IMR-90 (cell line): ENCODE data around the gene HUNK. TPM values are rescaled to one million over a fixed set of nuclear protein-coding genes. Genes with fewer than 3 reads are reported as not detected.

Source experiments
- ATAC-seq: fragments of 200-7000 bp; cut with Tn5 transposase; 2 replicates; pipeline ENCODE4 v1.9.1; 2020; ENCODE audit warnings: low read depth, mild to moderate bottlenecking, moderate library complexity
- BruUV-seq: library from RNA; stranded (reverse); fragments of 400-500 nt; replicated peaks from 2 replicates; lab custom pipeline; 2021; lab: Mats Ljungman, UMichigan
- CTCF ChIA-PET: fragments of 300-600 bp; formaldehyde crosslinking; extraction: SDS; loops from one replicate; lab custom pipeline; 2021; ENCODE audit warnings: antibody characterized with exemption; lab: Yijun Ruan, JAX
- POLR2A ChIA-PET: fragments of 300-600 bp; sonication (Branson Sonifier 250); formaldehyde crosslinking; loops from one replicate; lab custom pipeline; 2022; ENCODE audit warnings: antibody characterized with exemption; ENCODE audit not compliant: unreplicated experiment; lab: Charles Lee
- DNase-seq: peaks from one replicate; pipeline ENCODE4 v3.0.0; 2013
- H2AFZ ChIP-seq: replicated peaks from 2 replicates; pipeline ENCODE3; 2013; ENCODE audit warnings: low read length, mild to moderate bottlenecking; ENCODE audit not compliant: poor library complexity
- H2AK5ac ChIP-seq: 2 replicates; pipeline ENCODE4 v1.6.1; 2013; ENCODE audit warnings: low read depth, low read length, inconsistent platforms
- H2AK9ac ChIP-seq: replicated peaks from 2 replicates; pipeline ENCODE3; 2013; ENCODE audit warnings: mild to moderate bottlenecking, low read depth, low read length, moderate library complexity; ENCODE audit not compliant: poor library complexity
- H2BK120ac ChIP-seq: 2 replicates; pipeline ENCODE4 v1.6.1; 2013; ENCODE audit warnings: low read depth, low read length, inconsistent platforms
- H2BK15ac ChIP-seq: 3 replicates; pipeline ENCODE4 v1.6.1; 2013; ENCODE audit warnings: low read depth, low read length, inconsistent platforms
- H2BK20ac ChIP-seq: 2 replicates; pipeline ENCODE4 v1.6.1; 2013; ENCODE audit warnings: low read depth, mild to moderate bottlenecking, inconsistent platforms, low read length, moderate library complexity
- H2BK5ac ChIP-seq: 2 replicates; pipeline ENCODE4 v1.6.1; 2013; ENCODE audit warnings: mild to moderate bottlenecking, low read depth, low read length, inconsistent platforms; ENCODE audit not compliant: poor library complexity, severe bottlenecking
- H3K14ac ChIP-seq: replicated peaks from 2 replicates; pipeline ENCODE4 v1.6.1; 2013; ENCODE audit warnings: low read depth, low read length, inconsistent platforms
- H3K18ac ChIP-seq: 2 replicates; pipeline ENCODE4 v1.6.1; 2013; ENCODE audit warnings: low read depth, low read length, control low read depth
- H3K23ac ChIP-seq: 2 replicates; pipeline ENCODE4 v1.6.1; 2013; ENCODE audit warnings: low read depth, low read length, inconsistent platforms
- H3K27ac ChIP-seq: 2 replicates; pipeline ENCODE4 v1.5.1; 2013; ENCODE audit warnings: mild to moderate bottlenecking, control low read depth, low read length; ENCODE audit not compliant: insufficient read depth
- H3K27me3 ChIP-seq: 2 replicates; pipeline ENCODE4 v1.6.1; 2013; ENCODE audit warnings: low read length; ENCODE audit not compliant: control insufficient read depth, insufficient read depth
- H3K36me3 ChIP-seq: 2 replicates; pipeline ENCODE4 v1.6.1; 2013; ENCODE audit warnings: low read length, mixed read lengths; ENCODE audit not compliant: control insufficient read depth, insufficient read depth
- H3K4ac ChIP-seq: 2 replicates; pipeline ENCODE4 v1.6.1; 2013; ENCODE audit warnings: low read depth, low read length, inconsistent platforms
- H3K4me1 ChIP-seq: 2 replicates; pipeline ENCODE4 v1.6.1; 2013; ENCODE audit warnings: low read length, mixed read lengths; ENCODE audit not compliant: control insufficient read depth, insufficient read depth
- H3K4me2 ChIP-seq: 2 replicates; pipeline ENCODE4 v1.6.1; 2013; ENCODE audit warnings: low read depth, mild to moderate bottlenecking, control low read depth, low read length, moderate library complexity
- H3K4me3 ChIP-seq: 2 replicates; pipeline ENCODE4 v1.5.1; 2013; ENCODE audit warnings: low read depth, mild to moderate bottlenecking, control low read depth, low read length, moderate library complexity; ENCODE audit not compliant: insufficient read depth
- H3K56ac ChIP-seq: 2 replicates; pipeline ENCODE4 v1.6.1; 2013; ENCODE audit warnings: low read length, inconsistent platforms; ENCODE audit not compliant: insufficient read depth; ENCODE audit errors: extremely low read depth
- H3K79me1 ChIP-seq, 2 experiments: 2 replicates each; pipeline ENCODE4 v1.6.1; 2013; ENCODE audit warnings: low read length in 2 of 2, inconsistent platforms in 1 of 2, low read depth in 1 of 2
- H3K9ac ChIP-seq: 2 replicates; pipeline ENCODE4 v1.6.1; 2013; ENCODE audit warnings: low read depth, low read length, control low read depth
- H3K9me1 ChIP-seq: 2 replicates; pipeline ENCODE4 v1.6.1; 2013; ENCODE audit warnings: low read length, inconsistent platforms; ENCODE audit not compliant: insufficient read depth
- H3K9me3 ChIP-seq: 2 replicates; pipeline ENCODE4 v1.6.1; 2013; ENCODE audit warnings: low read length; ENCODE audit not compliant: control insufficient read depth, insufficient read depth
- H4K20me1 ChIP-seq: 2 replicates; pipeline ENCODE4 v1.6.1; 2013; ENCODE audit warnings: low read length, inconsistent platforms; ENCODE audit not compliant: insufficient read depth
- H4K5ac ChIP-seq: 2 replicates; pipeline ENCODE4 v1.6.1; 2013; ENCODE audit warnings: mild to moderate bottlenecking, low read depth, low read length, control low read depth
- H4K8ac ChIP-seq, 2 experiments: 2 replicates each; pipeline ENCODE4 v1.6.1; 2013; ENCODE audit warnings: low read depth in 2 of 2, low read length in 2 of 2, control low read depth in 1 of 2, inconsistent platforms in 1 of 2
- H4K91ac ChIP-seq: 2 replicates; pipeline ENCODE4 v1.6.1; 2013; ENCODE audit warnings: low read depth, low read length, inconsistent platforms; ENCODE audit not compliant: insufficient read depth
- CEBPB ChIP-seq: IDR thresholded peaks from 2 replicates; pipeline ENCODE4 v1.6.1; 2012; ENCODE audit warnings: low read depth, low read length, improper control_type of control experiment
- FOS ChIP-seq: fragments of 150-350 bp; IDR thresholded peaks from 2 replicates; pipeline ENCODE4 v1.6.1; 2016; ENCODE audit warnings: low read depth, low read length
- SMC3 ChIP-seq: fragments of 150-350 bp; IDR thresholded peaks from 2 replicates; pipeline ENCODE4 v1.6.1; 2016; ENCODE audit warnings: low read depth, mild to moderate bottlenecking, antibody characterized with exemption, low read length, moderate library complexity
- WGBS, 2 experiments: methylation state at CpG; one replicate each; pipeline versions ENCODE4 v1.1.5 to v1.1.7; 2013; ENCODE audit warnings: missing lambda C conversion rate in 2 of 2; ENCODE audit not compliant: insufficient read length in 1 of 2; ENCODE audit errors: extremely low coverage in 2 of 2; 5-methylcytosine and 5-hydroxymethylcytosine counted together
- dilution Hi-C: fragments of 300-500 bp; cut with HindIII; formaldehyde crosslinking; loops from one replicate; pipeline ENCODE4 v1.14.3; 2018; ENCODE audit warnings: low sequenced_read_pairs; ENCODE audit not compliant: unreplicated experiment
- in situ Hi-C: fragments of 300-500 bp; cut with MboI; formaldehyde crosslinking; loops from 3 replicates; pipeline ENCODE4 v1.14.3; 2019; ENCODE audit warnings: low sequenced_read_pairs, inconsistent platforms, mixed read lengths
- intact Hi-C: fragments of 100-400 bp; cut with micrococcal nuclease; formaldehyde crosslinking; loops from 2 replicates; pipeline ENCODE4 v1.10.0; 2022
- polyA plus RNA-seq, 3 experiments: library from polyadenylated mRNA; depleted of rRNA; stranded (reverse); fragments of >200 nt; gene quantifications; 2 replicates each; pipeline ENCODE4 v1.2.3, GENCODE V29; 2012; ENCODE audit warnings: low replicate concordance in 1 of 3
- total RNA-seq: library from RNA; depleted of rRNA; stranded (reverse); fragments of >200 nt; gene quantifications from 2 replicates; pipeline ENCODE4 v1.2.3, GENCODE V29; 2012
- TF ChIP-seq, protein P1 (sequence below): conservative IDR thresholded peaks from 2 replicates; pipeline ENCODE4 v1.5.1; 2012; ENCODE audit warnings: mild to moderate bottlenecking, low read depth, low read length, improper control_type of control experiment
- TF ChIP-seq, protein P2 (sequence below): fragments of 150-350 bp; IDR thresholded peaks from 2 replicates; pipeline ENCODE4 v1.6.1; 2016; ENCODE audit warnings: low read depth, mild to moderate bottlenecking, low read length, moderate library complexity, borderline replicate concordance
- TF ChIP-seq, protein P3 (sequence below): fragments of 150-350 bp; IDR thresholded peaks from 2 replicates; pipeline ENCODE4 v1.6.1; 2017; ENCODE audit warnings: mild to moderate bottlenecking, antibody characterized with exemption, low read length, low read depth

The HUNK gene
- total and polyA plus RNA-seq, 2 of the 4 experiments (the other 2 are of a cell fraction) = 1.0 to 2.0 TPM

GRCh38 chr21:31937303-31937702, 64.5 kb downstream of the HUNK start:
- Histone ChIP-seq H3K23ac (no peak overlapping the region), H3K79me1 (peaks cover 3 to 9% of the 10 kb centered on the region in 2 experiments; a peak in 2 of 4 replicates), H4K91ac (no peak overlapping the region), H3K56ac (no peak overlapping the region), H3K27ac (no peak overlapping the region), H3K14ac (no peak overlapping the region), H2BK120ac (no peak overlapping the region), H2BK15ac (no peak overlapping the region), H2AFZ (no peak overlapping the region), H3K9me3 (no peaks in the 10 kb centered on the region), H2AK5ac (no peak overlapping the region), H3K9me1 (peaks cover 3% of the 10 kb centered on the region; the same call in 1 of the 2 replicates), H2AK9ac (no peak overlapping the region), H4K20me1 (no peaks in the 10 kb centered on the region), H3K4me3 (no peak overlapping the region), H3K36me3 (no peaks in the 10 kb centered on the region), H3K9ac (no peak overlapping the region), H3K27me3 (no peaks in the 10 kb centered on the region), H4K8ac (no peak overlapping the region), H3K4me1 (peaks cover 1% of the 10 kb centered on the region; the same call in 1 of the 2 replicates), H3K18ac (no peak overlapping the region), H3K4ac (no peak overlapping the region), H3K4me2 (no peak overlapping the region), H4K5ac (no peak overlapping the region), H2BK5ac (no peak overlapping the region), H2BK20ac (no peak overlapping the region)
- no CpG with 5 or more reads among the region's 2 CpGs for WGBS, 2 experiments
- dilution Hi-C loops = no loop called here
- ChIA-PET POLR2A (no interaction called here), CTCF (interaction anchor here (0.6 kb wide), 1 partner anchor 145 kb away, joined by 3 read pairs; no protein-coding TSS in a partner anchor)
- BruUV-seq = no TSS peak
- DNase-seq (no peak), ATAC-seq (no peak)
- in situ Hi-C loops = no loop called here
- TF ChIP-seq, protein P1, sequence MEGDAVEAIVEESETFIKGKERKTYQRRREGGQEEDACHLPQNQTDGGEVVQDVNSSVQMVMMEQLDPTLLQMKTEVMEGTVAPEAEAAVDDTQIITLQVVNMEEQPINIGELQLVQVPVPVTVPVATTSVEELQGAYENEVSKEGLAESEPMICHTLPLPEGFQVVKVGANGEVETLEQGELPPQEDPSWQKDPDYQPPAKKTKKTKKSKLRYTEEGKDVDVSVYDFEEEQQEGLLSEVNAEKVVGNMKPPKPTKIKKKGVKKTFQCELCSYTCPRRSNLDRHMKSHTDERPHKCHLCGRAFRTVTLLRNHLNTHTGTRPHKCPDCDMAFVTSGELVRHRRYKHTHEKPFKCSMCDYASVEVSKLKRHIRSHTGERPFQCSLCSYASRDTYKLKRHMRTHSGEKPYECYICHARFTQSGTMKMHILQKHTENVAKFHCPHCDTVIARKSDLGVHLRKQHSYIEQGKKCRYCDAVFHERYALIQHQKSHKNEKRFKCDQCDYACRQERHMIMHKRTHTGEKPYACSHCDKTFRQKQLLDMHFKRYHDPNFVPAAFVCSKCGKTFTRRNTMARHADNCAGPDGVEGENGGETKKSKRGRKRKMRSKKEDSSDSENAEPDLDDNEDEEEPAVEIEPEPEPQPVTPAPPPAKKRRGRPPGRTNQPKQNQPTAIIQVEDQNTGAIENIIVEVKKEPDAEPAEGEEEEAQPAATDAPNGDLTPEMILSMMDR = no peak
- TF ChIP-seq SMC3 (no peak), FOS (no peak), CEBPB (no peak)
- TF ChIP-seq, protein P2, sequence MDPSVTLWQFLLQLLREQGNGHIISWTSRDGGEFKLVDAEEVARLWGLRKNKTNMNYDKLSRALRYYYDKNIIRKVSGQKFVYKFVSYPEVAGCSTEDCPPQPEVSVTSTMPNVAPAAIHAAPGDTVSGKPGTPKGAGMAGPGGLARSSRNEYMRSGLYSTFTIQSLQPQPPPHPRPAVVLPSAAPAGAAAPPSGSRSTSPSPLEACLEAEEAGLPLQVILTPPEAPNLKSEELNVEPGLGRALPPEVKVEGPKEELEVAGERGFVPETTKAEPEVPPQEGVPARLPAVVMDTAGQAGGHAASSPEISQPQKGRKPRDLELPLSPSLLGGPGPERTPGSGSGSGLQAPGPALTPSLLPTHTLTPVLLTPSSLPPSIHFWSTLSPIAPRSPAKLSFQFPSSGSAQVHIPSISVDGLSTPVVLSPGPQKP = no peak
- TF ChIP-seq, protein P3, sequence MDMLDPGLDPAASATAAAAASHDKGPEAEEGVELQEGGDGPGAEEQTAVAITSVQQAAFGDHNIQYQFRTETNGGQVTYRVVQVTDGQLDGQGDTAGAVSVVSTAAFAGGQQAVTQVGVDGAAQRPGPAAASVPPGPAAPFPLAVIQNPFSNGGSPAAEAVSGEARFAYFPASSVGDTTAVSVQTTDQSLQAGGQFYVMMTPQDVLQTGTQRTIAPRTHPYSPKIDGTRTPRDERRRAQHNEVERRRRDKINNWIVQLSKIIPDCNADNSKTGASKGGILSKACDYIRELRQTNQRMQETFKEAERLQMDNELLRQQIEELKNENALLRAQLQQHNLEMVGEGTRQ = no peak
- intact Hi-C loops = no loop called here
